Neural cell (in vitro differentiated cells): ENCODE measurements around the gene ZBTB48. TPM values are rescaled to one million over a fixed set of nuclear protein-coding genes. Genes with fewer than 3 reads are reported as not detected.

Experiments used
- H2AFZ ChIP-seq: fragments of 200-600, 300-800 bp; sonication (generic), shearing (Covaris generic); 2 replicates; pipeline ENCODE4 v1.6.0; 2014; ENCODE audit warnings: low read depth, mild to moderate bottlenecking, antibody characterized with exemption, low read length, moderate library complexity
- H3F3A ChIP-seq: fragments of 200-600 bp; shearing (Covaris generic); 2 replicates; pipeline ENCODE4 v1.6.1; 2016; ENCODE audit warnings: mild to moderate bottlenecking, moderate library complexity, mixed read lengths, antibody characterized with exemption, low read length; ENCODE audit not compliant: insufficient read depth, poor library complexity, severe bottlenecking
- H3K27ac ChIP-seq: fragments of 200-600, 300-800 bp; sonication (generic), shearing (Covaris generic); 2 replicates; pipeline ENCODE4 v1.5.1; 2014; ENCODE audit warnings: mild to moderate bottlenecking, low read length, moderate library complexity
- H3K27me3 ChIP-seq: fragments of 300-800, 200-600 bp; sonication (generic), shearing (Covaris generic); 2 replicates; pipeline ENCODE4 v1.6.0; 2014; ENCODE audit warnings: mild to moderate bottlenecking, low read depth, low read length, moderate library complexity; ENCODE audit not compliant: insufficient read depth
- H3K36me3 ChIP-seq: fragments of 300-800, 200-600 bp; sonication (generic), shearing (Covaris generic); 2 replicates; pipeline ENCODE4 v1.5.1; 2014; ENCODE audit warnings: mild to moderate bottlenecking, antibody characterized with exemption, low read length, moderate library complexity; ENCODE audit not compliant: insufficient read depth
- H3K4me2 ChIP-seq: fragments of 300-800, 200-600 bp; sonication (generic), shearing (Covaris generic); 2 replicates; pipeline ENCODE4 v1.6.0; 2014; ENCODE audit warnings: mild to moderate bottlenecking, low read length
- H3K4me3 ChIP-seq: fragments of 300-800, 200-600 bp; sonication (generic), shearing (Covaris generic); 2 replicates; pipeline ENCODE4 v1.5.1; 2014; ENCODE audit warnings: mild to moderate bottlenecking, low read length, moderate library complexity
- H3K79me2 ChIP-seq: fragments of 200-600 bp; shearing (Covaris generic); replicated peaks from 2 replicates; pipeline ENCODE4 v1.6.0; 2014; ENCODE audit warnings: mild to moderate bottlenecking, low read length, moderate library complexity; ENCODE audit not compliant: insufficient read depth
- H3K9ac ChIP-seq: fragments of 300-800, 200-600 bp; sonication (generic), shearing (Covaris generic); 2 replicates; pipeline ENCODE4 v1.6.1; 2016; ENCODE audit warnings: mild to moderate bottlenecking, low read length, mixed read lengths
- H3K9me2 ChIP-seq: fragments of 200-600 bp; shearing (Covaris generic); 2 replicates; pipeline ENCODE4 v1.6.1; 2016; ENCODE audit warnings: mild to moderate bottlenecking, low read length, mixed read lengths; ENCODE audit not compliant: insufficient read depth
- H3K9me3 ChIP-seq: fragments of 200-600, 300-800 bp; sonication (generic), shearing (Covaris generic); 2 replicates; pipeline ENCODE4 v1.6.1; 2016; ENCODE audit warnings: mild to moderate bottlenecking, mixed run types, low read length, moderate library complexity, mixed read lengths
- H4K20me1 ChIP-seq: fragments of 200-600 bp; shearing (Covaris generic); 2 replicates; pipeline ENCODE4 v1.6.1; 2016; ENCODE audit warnings: mild to moderate bottlenecking, mixed run types; ENCODE audit not compliant: insufficient read depth
- CTCF ChIP-seq: fragments of 450-650 bp; IDR thresholded peaks from 2 replicates; pipeline ENCODE4 v1.5.1; 2014; ENCODE audit warnings: antibody characterized with exemption, mild to moderate bottlenecking, moderate library complexity; ENCODE audit not compliant: poor library complexity, severe bottlenecking
- EP300 ChIP-seq: fragments of 450-650 bp; conservative IDR thresholded peaks from 2 replicates; pipeline ENCODE4 v1.6.1; 2014; ENCODE audit warnings: antibody characterized with exemption, mild to moderate bottlenecking, moderate library complexity; ENCODE audit not compliant: poor library complexity, severe bottlenecking
- EZH2 ChIP-seq: fragments of 200-600, 300-800 bp; shearing (Covaris generic), sonication (generic); IDR thresholded peaks from 2 replicates; pipeline ENCODE4 v1.6.1; 2014; ENCODE audit warnings: antibody characterized with exemption, low read length, borderline replicate concordance, mild to moderate bottlenecking; ENCODE audit not compliant: insufficient read depth, poor library complexity, severe bottlenecking
- MXI1 ChIP-seq: fragments of 450-650 bp; conservative IDR thresholded peaks from 2 replicates; pipeline ENCODE4 v1.6.1; 2014; ENCODE audit warnings: antibody characterized with exemption, mild to moderate bottlenecking; ENCODE audit not compliant: poor library complexity, severe bottlenecking
- POLR2AphosphoS5 ChIP-seq: IDR thresholded peaks from 2 replicates; pipeline ENCODE4 v1.6.1; 2012
- RAD21 ChIP-seq: fragments of 450-650 bp; conservative IDR thresholded peaks from 2 replicates; pipeline ENCODE4 v1.6.1; 2014; ENCODE audit warnings: antibody characterized with exemption, mild to moderate bottlenecking, moderate library complexity
- REST ChIP-seq: IDR thresholded peaks from 2 replicates; pipeline ENCODE4 v1.6.1; 2012; ENCODE audit warnings: borderline replicate concordance
- SMC3 ChIP-seq: fragments of 450-650 bp; conservative IDR thresholded peaks from 2 replicates; pipeline ENCODE4 v1.6.1; 2014; ENCODE audit warnings: antibody characterized with exemption, mild to moderate bottlenecking, moderate library complexity; ENCODE audit not compliant: poor library complexity
- TAF1 ChIP-seq: IDR thresholded peaks from 2 replicates; pipeline ENCODE4 v1.6.1; 2012; ENCODE audit warnings: low read depth
- polyA plus RNA-seq: library from polyadenylated mRNA; depleted of rRNA; stranded (reverse); fragments of >200 nt; gene quantifications from 2 replicates; pipeline ENCODE4 v1.2.3, GENCODE V29; 2014

ZBTB48 gene
- polyA plus RNA-seq, 1 donor from 2014 or later: 48.2 TPM

DNA sequence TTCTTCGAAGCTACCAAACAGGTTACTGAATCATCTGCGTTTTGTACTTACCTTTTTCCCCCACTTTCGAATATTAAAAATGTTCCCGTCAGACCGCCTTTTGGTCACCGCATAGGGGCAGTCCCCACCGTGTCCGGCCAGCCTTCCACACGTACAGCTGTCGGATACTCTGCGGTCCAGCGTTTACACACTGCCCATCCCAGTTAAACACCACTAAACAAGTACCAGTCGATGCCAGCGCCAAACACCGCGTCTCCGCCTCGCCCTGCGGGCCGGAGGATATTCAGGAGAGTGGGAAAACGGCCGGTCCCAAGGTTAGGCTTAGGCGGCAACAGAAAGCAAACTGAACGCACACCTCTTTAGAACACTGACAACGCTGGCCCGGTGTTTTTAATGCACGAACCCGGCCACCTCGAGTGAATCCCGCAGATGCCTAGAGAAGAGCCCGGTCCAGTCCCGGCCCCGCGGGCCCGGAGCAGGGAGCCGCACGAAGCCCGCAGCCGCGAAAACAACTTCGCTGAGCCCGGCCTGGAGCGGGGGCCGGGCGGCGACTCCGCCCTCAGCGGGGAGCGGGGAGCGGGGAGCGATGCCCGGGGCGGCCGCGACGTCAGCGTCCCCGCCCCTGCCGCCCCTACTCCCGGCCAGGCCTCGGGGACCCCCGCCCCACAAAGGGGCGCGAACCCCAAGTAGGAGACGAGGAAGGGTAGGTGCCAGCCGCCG, 33.0 kb downstream of the ZBTB48 start:
- peaks cover 17% of the 10 kb centered on the region for H3K79me2 ChIP-seq
- H3K9ac ChIP-seq: peak overlapping the region; percentile 75
- peaks cover 8% of the 10 kb centered on the region for H4K20me1 ChIP-seq

DNA sequence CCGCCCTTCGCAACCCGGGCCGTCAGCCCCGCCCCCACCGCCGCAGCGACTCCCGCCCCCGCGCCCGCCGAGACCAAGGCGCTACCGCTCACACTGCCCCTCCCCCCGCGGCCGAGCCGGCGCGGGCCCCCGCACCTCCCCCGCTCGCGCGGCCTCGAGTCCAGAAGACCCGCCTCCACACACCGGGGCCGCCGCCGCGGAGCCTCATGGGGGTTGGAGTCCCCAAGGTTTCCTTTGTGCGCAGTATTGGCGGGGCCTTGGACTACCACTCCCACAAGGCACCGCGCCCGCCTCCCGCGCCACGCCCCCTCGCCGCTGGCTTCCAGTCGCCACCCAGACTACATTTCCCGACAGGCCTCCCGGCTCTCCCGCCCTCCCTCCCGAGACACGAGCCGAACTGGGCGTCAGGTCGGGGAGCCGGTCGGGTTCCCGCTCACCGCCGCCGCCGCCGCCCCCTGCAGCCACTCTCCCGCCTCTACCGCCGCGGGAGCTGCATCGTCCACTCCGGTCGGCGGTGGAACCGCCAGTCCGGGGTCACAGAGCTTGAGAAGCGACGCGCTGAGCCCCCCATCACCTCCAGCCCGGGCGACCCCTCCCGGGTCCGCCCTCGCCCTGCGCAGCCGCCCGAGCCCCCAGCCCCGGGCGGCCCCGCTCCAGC, 33.7 kb downstream of the ZBTB48 start, which contains the start of gene PHF13:
Gene PHF13, plus strand, starts transcription at position 371 of the 658 bp plus-strand sequence. CDS start 336 bp downstream, outside the sequence.
- H3K27me3 ChIP-seq: no peaks in the 10 kb centered on the region
- H2AFZ ChIP-seq: peak within 1 kb of the TSS; percentile 41
- H3K4me3 ChIP-seq: peak within 1 kb of the TSS; percentile 75
- peaks cover 8% of the 10 kb centered on the region for H4K20me1 ChIP-seq
- H3K27ac ChIP-seq: peak within 1 kb of the TSS; percentile 58
- no peaks in the 10 kb centered on the region for H3K9me2 ChIP-seq
- peak within 1 kb of the TSS; percentile 83 for H3K4me2 ChIP-seq
- H3K9ac ChIP-seq: peak within 1 kb of the TSS; percentile 84
- peaks cover 19% of the 10 kb centered on the region for H3K79me2 ChIP-seq
- H3K36me3 ChIP-seq: no peaks in the 10 kb centered on the region
- no peaks in the 10 kb centered on the region for H3K9me3 ChIP-seq
- H3F3A ChIP-seq: no peaks in the 10 kb centered on the region
- TF ChIP-seq RAD21 (no peak), EP300 (no peak), EZH2 (no peak), SMC3 (no peak), TAF1 (peak; percentile 33), CTCF (no peak), POLR2AphosphoS5 (peak; percentile 63), MXI1 (peak; percentile 72), REST (peak; percentile 39)

More for the DNA sequence above, 33.0 kb downstream of the ZBTB48 start:
- Histone ChIP-seq H3K36me3 (no peaks in the 10 kb centered on the region), H3K27me3 (no peaks in the 10 kb centered on the region), H3K9me2 (no peaks in the 10 kb centered on the region), H3K9me3 (no peaks in the 10 kb centered on the region), H2AFZ (peak overlapping the region; percentile 41), H3K4me2 (peak overlapping the region; percentile 83), H3K27ac (peak overlapping the region; percentile 58), H3F3A (no peaks in the 10 kb centered on the region), H3K4me3 (peak overlapping the region; percentile 75)
- TF ChIP-seq RAD21: peak; percentile 27
- no peak for TF ChIP-seq TAF1
- no peak for TF ChIP-seq POLR2AphosphoS5
- no peak for TF ChIP-seq MXI1
